HCT116 (cell line): ENCODE results near the gene EIF4EBP3. TPM values are rescaled to one million over a fixed set of nuclear protein-coding genes. Genes with fewer than 3 reads are reported as not detected.

Source experiments
- ATAC-seq: fragments of 200-7000 bp; cut with Tn5 transposase; 2 replicates; pipeline ENCODE4 v1.9.1; 2020; ENCODE audit warnings: mild to moderate bottlenecking, moderate library complexity
- BruUV-seq: library from RNA; stranded (reverse); fragments of 400-500 nt; replicated peaks from 2 replicates; lab custom pipeline; 2021; lab: Mats Ljungman, UMichigan
- CTCF ChIA-PET: fragments of 300-600 bp; sonication (Branson Sonifier 250); formaldehyde crosslinking; loops from one replicate; lab custom pipeline; 2021; ENCODE audit warnings: antibody characterized with exemption; lab: Charles Lee
- POLR2A ChIA-PET: fragments of 300-600, 350-600 bp; sonication (Branson Sonifier 250); formaldehyde crosslinking; loops from one replicate; lab custom pipeline; 2021; ENCODE audit warnings: antibody characterized with exemption; lab: Charles Lee
- RAD21 ChIA-PET, 2 experiments: fragments of 300-600 bp; sonication (Branson Sonifier 250); formaldehyde crosslinking; loops; one replicate each; lab custom pipeline; 2023; ENCODE audit warnings: low total read pairs in 2 of 2; ENCODE audit not compliant: uncharacterized antibody in 2 of 2, unreplicated experiment in 2 of 2, low non-redundant PET in 1 of 2; lab: Charles Lee
- DNase-seq: peaks from one replicate; pipeline ENCODE4 v3.0.0-alpha.2; 2010; ENCODE audit warnings: low read depth, low spot score
- H2AFZ ChIP-seq: fragments of 200-600 bp; shearing (Covaris generic), sonication (generic); 2 replicates; pipeline ENCODE4 v1.6.1; 2017; ENCODE audit warnings: low read depth, mixed run types, mixed read lengths, antibody characterized with exemption, low read length; ENCODE audit not compliant: poor library complexity, severe bottlenecking
- H3K27ac ChIP-seq: 2 replicates; pipeline ENCODE4 v1.5.1; 2012; ENCODE audit warnings: low read depth, low read length
- H3K27me3 ChIP-seq: fragments of 200-600 bp; sonication (generic); 2 replicates; pipeline ENCODE4 v1.6.1; 2016; ENCODE audit warnings: mixed run types, low read length, mixed read lengths; ENCODE audit not compliant: insufficient read depth
- H3K36me3 ChIP-seq, 2 experiments: fragments of 200-500 bp in 1 of 2; fragments of 200-600 bp in 1 of 2; sonication (Bioruptor generic) in 1 of 2; sonication (generic) in 1 of 2; 2 replicates each; pipeline versions ENCODE4 v1.5.1 to v1.6.1; 2014 to 2016; ENCODE audit warnings: low read length in 2 of 2, inconsistent platforms in 1 of 2, mixed read lengths in 1 of 2, mixed run types in 1 of 2; ENCODE audit not compliant: insufficient read depth in 2 of 2, control insufficient read depth in 1 of 2
- H3K4me1 ChIP-seq, 2 experiments: fragments of 200-600 bp in 1 of 2; sonication (generic) in 1 of 2; 2 replicates each; pipeline versions ENCODE4 v1.5.1 to v1.6.1; 2012 to 2017; ENCODE audit warnings: low read length in 2 of 2, inconsistent platforms in 1 of 2, mild to moderate bottlenecking in 1 of 2, mixed read lengths in 1 of 2, mixed run types in 1 of 2, moderate library complexity in 1 of 2; ENCODE audit not compliant: insufficient read depth in 2 of 2, control insufficient read depth in 1 of 2
- H3K4me2 ChIP-seq: fragments of 200-600 bp; sonication (generic); 2 replicates; pipeline ENCODE4 v1.6.1; 2017; ENCODE audit warnings: mixed run types, low read length, mixed read lengths
- H3K4me3 ChIP-seq, 2 experiments: fragments of 200-600 bp in 1 of 2; sonication (generic) in 1 of 2; replicated peaks in 1 of 2; 2 replicates each; pipeline ENCODE4 v1.5.1; 2011 to 2016; ENCODE audit warnings: low read length in 2 of 2, control low read depth in 1 of 2, low read depth in 1 of 2, mild to moderate bottlenecking in 1 of 2, mixed read lengths in 1 of 2, mixed run types in 1 of 2
- H3K79me2 ChIP-seq: fragments of 200-600 bp; sonication (generic); 2 replicates; pipeline ENCODE4 v1.6.1; 2017; ENCODE audit warnings: mild to moderate bottlenecking, mixed run types, low read length, moderate library complexity, mixed read lengths; ENCODE audit not compliant: insufficient read depth
- H3K9ac ChIP-seq: fragments of 200-600 bp; sonication (generic); 2 replicates; pipeline ENCODE4 v1.6.1; 2016; ENCODE audit warnings: low read length, mixed read lengths
- H3K9me2 ChIP-seq: fragments of 200-600 bp; sonication (generic), shearing (Covaris generic); 2 replicates; pipeline ENCODE4 v1.6.1; 2017; ENCODE audit warnings: mixed run types, mild to moderate bottlenecking, moderate library complexity; ENCODE audit not compliant: insufficient read depth
- H3K9me3 ChIP-seq, 2 experiments: fragments of 200-500 bp in 1 of 2; fragments of 200-600 bp in 1 of 2; sonication (Bioruptor generic) in 1 of 2; sonication (generic) in 1 of 2; 2 replicates each; pipeline ENCODE4 v1.6.1; 2014 to 2017; ENCODE audit warnings: low read length in 2 of 2, mixed read lengths in 2 of 2, inconsistent platforms in 1 of 2, low read depth in 1 of 2, mild to moderate bottlenecking in 1 of 2, mixed run types in 1 of 2, moderate library complexity in 1 of 2; ENCODE audit not compliant: control insufficient read depth in 1 of 2, insufficient read depth in 1 of 2
- H4K20me1 ChIP-seq: fragments of 200-600 bp; sonication (generic), shearing (Covaris generic); 2 replicates; pipeline ENCODE4 v1.6.1; 2017; ENCODE audit warnings: mixed run types, mild to moderate bottlenecking, moderate library complexity; ENCODE audit not compliant: insufficient read depth
- ATF3 ChIP-seq: IDR thresholded peaks from 2 replicates; pipeline ENCODE4 v1.6.1; 2012
- CBX3 ChIP-seq: IDR thresholded peaks from 2 replicates; pipeline ENCODE4 v1.6.1; 2012; ENCODE audit warnings: low read depth
- CEBPB ChIP-seq: IDR thresholded peaks from 2 replicates; pipeline ENCODE4 v1.6.1; 2012; ENCODE audit warnings: low read depth
- EGR1 ChIP-seq: IDR thresholded peaks from 2 replicates; pipeline ENCODE4 v1.6.1; 2012; ENCODE audit warnings: low read depth
- JUND ChIP-seq: IDR thresholded peaks from 2 replicates; pipeline ENCODE4 v1.6.1; 2012
- POLR2AphosphoS5 ChIP-seq: IDR thresholded peaks from 2 replicates; pipeline ENCODE4 v1.6.1; 2011; ENCODE audit warnings: mild to moderate bottlenecking, low read depth, low read length, moderate library complexity
- RAD21 ChIP-seq: IDR thresholded peaks from 2 replicates; pipeline ENCODE4 v1.6.1; 2012; ENCODE audit warnings: low read depth, mild to moderate bottlenecking
- SRF ChIP-seq: IDR thresholded peaks from 2 replicates; pipeline ENCODE4 v1.6.1; 2012; ENCODE audit warnings: low read depth
- TCF7L2 ChIP-seq: IDR thresholded peaks from 2 replicates; pipeline ENCODE4 v1.7.0; 2011; ENCODE audit warnings: borderline replicate concordance, inconsistent platforms; ENCODE audit not compliant: insufficient read depth, insufficient read length; ENCODE audit errors: extremely low read depth
- ZBTB33 ChIP-seq: IDR thresholded peaks from 2 replicates; pipeline ENCODE4 v1.6.1; 2011; ENCODE audit warnings: mild to moderate bottlenecking, low read length, moderate library complexity; ENCODE audit not compliant: insufficient replicate concordance; ENCODE audit errors: extremely low read depth
- ZFX ChIP-seq: fragments of 450-650 bp; IDR thresholded peaks from 2 replicates; pipeline ENCODE4 v1.6.1; 2017
- ZNF274 ChIP-seq: fragments of 200-500 bp; sonication (Bioruptor generic); IDR thresholded peaks from 2 replicates; pipeline ENCODE4 v1.6.1; 2014; ENCODE audit warnings: mild to moderate bottlenecking, low read depth, low read length, inconsistent platforms
- intact Hi-C: fragments of 100-400 bp; cut with micrococcal nuclease; formaldehyde crosslinking; loops from 2 replicates; pipeline ENCODE4 v1.10.0; 2022
- total RNA-seq: library from RNA; stranded (reverse); gene quantifications from one replicate; pipeline ENCODE4 v1.2.1, GENCODE V29; 2021; ENCODE audit not compliant: unreplicated experiment
- TF ChIP-seq, protein P1 (sequence below), 3 experiments: fragments of 200-600 bp in 1 of 3; sonication (generic) in 1 of 3; IDR thresholded peaks in 2 of 3; conservative IDR thresholded peaks in 1 of 3; 2 replicates each; pipeline ENCODE4 v1.5.1; 2012 to 2017; ENCODE audit warnings: low read depth in 2 of 3, low read length in 2 of 3, antibody characterized with exemption in 1 of 3, borderline replicate concordance in 1 of 3, control low read depth in 1 of 3, mild to moderate bottlenecking in 1 of 3, mixed read lengths in 1 of 3, mixed run types in 1 of 3, moderate library complexity in 1 of 3; ENCODE audit not compliant: insufficient read depth in 1 of 3

EIF4EBP3 gene
- total RNA-seq, 1 experiment from 2014 or later = 6.0 TPM

DNA sequence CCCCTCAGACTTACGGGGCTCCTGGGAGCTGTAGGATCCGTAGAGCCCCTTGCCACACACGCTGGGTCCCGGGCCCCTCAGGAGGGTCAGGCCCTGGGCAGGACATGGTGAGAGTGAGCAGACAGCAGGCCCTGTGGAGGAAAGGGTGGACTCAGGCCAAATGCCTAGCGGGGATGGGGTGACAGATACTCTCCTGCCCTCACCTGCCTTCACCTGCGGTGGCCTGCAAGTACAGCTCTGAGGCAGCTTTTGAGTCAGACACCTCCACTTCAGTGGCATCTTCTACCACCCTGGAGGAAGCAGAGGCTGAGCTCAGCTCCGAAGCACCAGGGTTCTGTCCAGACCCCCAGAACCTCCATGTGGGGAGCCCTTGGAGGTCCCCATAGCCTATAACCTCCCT, 43.4 kb downstream of the EIF4EBP3 start:
- no peak for DNase-seq
- TF ChIP-seq, protein P1, sequence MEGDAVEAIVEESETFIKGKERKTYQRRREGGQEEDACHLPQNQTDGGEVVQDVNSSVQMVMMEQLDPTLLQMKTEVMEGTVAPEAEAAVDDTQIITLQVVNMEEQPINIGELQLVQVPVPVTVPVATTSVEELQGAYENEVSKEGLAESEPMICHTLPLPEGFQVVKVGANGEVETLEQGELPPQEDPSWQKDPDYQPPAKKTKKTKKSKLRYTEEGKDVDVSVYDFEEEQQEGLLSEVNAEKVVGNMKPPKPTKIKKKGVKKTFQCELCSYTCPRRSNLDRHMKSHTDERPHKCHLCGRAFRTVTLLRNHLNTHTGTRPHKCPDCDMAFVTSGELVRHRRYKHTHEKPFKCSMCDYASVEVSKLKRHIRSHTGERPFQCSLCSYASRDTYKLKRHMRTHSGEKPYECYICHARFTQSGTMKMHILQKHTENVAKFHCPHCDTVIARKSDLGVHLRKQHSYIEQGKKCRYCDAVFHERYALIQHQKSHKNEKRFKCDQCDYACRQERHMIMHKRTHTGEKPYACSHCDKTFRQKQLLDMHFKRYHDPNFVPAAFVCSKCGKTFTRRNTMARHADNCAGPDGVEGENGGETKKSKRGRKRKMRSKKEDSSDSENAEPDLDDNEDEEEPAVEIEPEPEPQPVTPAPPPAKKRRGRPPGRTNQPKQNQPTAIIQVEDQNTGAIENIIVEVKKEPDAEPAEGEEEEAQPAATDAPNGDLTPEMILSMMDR (IDR thresholded peaks at IDR 0.05 in 2 of 3, conservative IDR thresholded peaks at IDR 0.05 in 1 of 3; ENCODE audit: borderline replicate concordance in 1 of 3, insufficient read depth in 1 of 3, low read depth in 2 of 3, low read length in 2 of 3) = no peak
- TF ChIP-seq SRF = no peak
- no peak for TF ChIP-seq POLR2AphosphoS5
- no peak for TF ChIP-seq ZFX
- Histone ChIP-seq H3K4me3 (no peak overlapping the region), H3K79me2 (no peaks in the 10 kb centered on the region), H3K27ac (no peak overlapping the region), H3K9me3 (no peaks in the 10 kb centered on the region), H3K27me3 (no peaks in the 10 kb centered on the region), H3K4me1 (no peaks in the 10 kb centered on the region; a peak in 1 of 4 replicates), H3K9ac (no peak overlapping the region), H3K36me3 (no peaks in the 10 kb centered on the region), H3K9me2 (no peaks in the 10 kb centered on the region), H3K4me2 (no peak overlapping the region), H2AFZ (no peak overlapping the region), H4K20me1 (no peaks in the 10 kb centered on the region)
- ChIA-PET CTCF (no interaction called here), POLR2A (no interaction called here), RAD21 (no interaction called here)
- no TSS peak for BruUV-seq
- ATAC-seq = no peak
- intact Hi-C loops = no loop called here

DNA sequence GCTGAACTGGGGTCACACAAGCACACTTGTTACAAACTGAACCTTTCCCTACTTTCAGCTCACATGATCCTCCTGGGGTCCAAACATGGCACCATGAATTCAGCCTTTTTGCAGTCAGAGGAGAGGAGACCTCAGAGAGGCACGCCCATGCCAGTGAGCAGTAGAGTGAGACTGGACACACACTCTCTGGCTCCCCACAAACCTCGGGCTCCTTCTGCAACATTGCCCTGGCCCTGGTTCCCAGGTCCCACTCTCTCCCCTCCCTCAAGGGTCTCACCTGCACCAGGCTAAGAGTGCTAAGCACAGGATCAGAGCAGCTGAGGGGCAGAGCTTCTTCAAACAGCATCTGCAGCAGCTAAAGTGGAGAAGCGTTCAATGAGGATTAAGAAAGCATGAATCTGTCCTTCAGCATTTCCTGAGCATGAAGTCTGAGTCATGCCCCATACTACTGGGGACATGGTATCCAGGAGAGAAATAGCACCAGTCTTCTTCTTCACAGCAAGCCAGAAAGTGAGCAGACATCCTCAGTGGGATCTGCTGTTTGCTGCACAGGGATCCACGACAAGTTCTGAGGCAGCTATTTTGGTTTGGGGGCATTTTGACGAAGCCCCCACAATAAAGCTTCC, 44.4 kb downstream of the EIF4EBP3 start:
- DNase-seq = no peak
- H3K9ac ChIP-seq = no peak overlapping the region
- no peaks in the 10 kb centered on the region for H3K9me2 ChIP-seq
- intact Hi-C loops = no loop called here
- no peak overlapping the region for H3K27ac ChIP-seq
- no peaks in the 10 kb centered on the region for H3K36me3 ChIP-seq
- ChIA-PET RAD21 (no interaction called here), CTCF (no interaction called here), POLR2A (no interaction called here)
- no peaks in the 10 kb centered on the region for H3K79me2 ChIP-seq
- H3K4me3 ChIP-seq = no peak overlapping the region
- no peaks in the 10 kb centered on the region for H3K27me3 ChIP-seq
- no peak overlapping the region for H2AFZ ChIP-seq
- no peak overlapping the region for H3K4me2 ChIP-seq
- no peaks in the 10 kb centered on the region; a peak in 1 of 4 replicates for H3K4me1 ChIP-seq
- ATAC-seq = no peak; the same call in 1 of the 2 replicates
- H4K20me1 ChIP-seq = no peaks in the 10 kb centered on the region
- no TSS peak for BruUV-seq
- no peaks in the 10 kb centered on the region for H3K9me3 ChIP-seq
- TF ChIP-seq RAD21 (no peak), EGR1 (no peak), CEBPB (no peak), ZFX (no peak), TCF7L2 (no peak), ZNF274 (no peak), JUND (no peak), ZBTB33 (no peak), ATF3 (no peak), SRF (no peak), CBX3 (no peak)
- TF ChIP-seq, protein P1 (IDR thresholded peaks at IDR 0.05 in 2 of 3, conservative IDR thresholded peaks at IDR 0.05 in 1 of 3; ENCODE audit: borderline replicate concordance in 1 of 3, insufficient read depth in 1 of 3, low read depth in 2 of 3, low read length in 2 of 3) = no peak
